Progenitor cell of endocrine pancreas (in vitro differentiated cells): ENCODE data around the gene CNDP1. TPM values are rescaled to one million over a fixed set of nuclear protein-coding genes. Genes with fewer than 3 reads are reported as not detected.

Source experiments
- DNase-seq: peaks from one replicate; pipeline ENCODE4 v3.0.0; 2021; ENCODE audit warnings: low spot score; ENCODE audit not compliant: unreplicated experiment
- H3K27ac Mint-ChIP-seq: 2 replicates; pipeline ENCODE4 v1.8.0; 2021; ENCODE audit warnings: mild to moderate bottlenecking, moderate library complexity, mixed read lengths
- H3K27me3 Mint-ChIP-seq: 2 replicates; pipeline ENCODE4 v1.8.0; 2021; ENCODE audit warnings: mixed read lengths
- H3K36me3 Mint-ChIP-seq: 2 replicates; pipeline ENCODE4 v1.8.0; 2022; ENCODE audit warnings: mixed read lengths; ENCODE audit not compliant: insufficient read depth
- H3K4me1 Mint-ChIP-seq: 2 replicates; pipeline ENCODE4 v1.8.0; 2021; ENCODE audit warnings: low read depth, mixed read lengths
- H3K4me3 Mint-ChIP-seq: 2 replicates; pipeline ENCODE4 v1.8.0; 2021; ENCODE audit warnings: low read depth, mild to moderate bottlenecking, moderate library complexity, mixed read lengths
- H3K9me3 Mint-ChIP-seq: 2 replicates; pipeline ENCODE4 v1.8.0; 2021; ENCODE audit warnings: low read depth, mixed read lengths
- total RNA-seq: library from RNA; stranded (reverse); gene quantifications from 2 replicates; pipeline ENCODE4 v1.2.1, GENCODE V29; 2021
- TF ChIP-seq, protein P1 (sequence below): fragments of 200-600 bp; sonication (generic); IDR thresholded peaks from one replicate; pipeline ENCODE4 v1.5.0; 2021; ENCODE audit warnings: antibody characterized with exemption, mild to moderate bottlenecking; ENCODE audit not compliant: unreplicated experiment

CNDP1 gene
- total RNA-seq, 1 donor from 2014 or later: 0.38 TPM

DNA sequence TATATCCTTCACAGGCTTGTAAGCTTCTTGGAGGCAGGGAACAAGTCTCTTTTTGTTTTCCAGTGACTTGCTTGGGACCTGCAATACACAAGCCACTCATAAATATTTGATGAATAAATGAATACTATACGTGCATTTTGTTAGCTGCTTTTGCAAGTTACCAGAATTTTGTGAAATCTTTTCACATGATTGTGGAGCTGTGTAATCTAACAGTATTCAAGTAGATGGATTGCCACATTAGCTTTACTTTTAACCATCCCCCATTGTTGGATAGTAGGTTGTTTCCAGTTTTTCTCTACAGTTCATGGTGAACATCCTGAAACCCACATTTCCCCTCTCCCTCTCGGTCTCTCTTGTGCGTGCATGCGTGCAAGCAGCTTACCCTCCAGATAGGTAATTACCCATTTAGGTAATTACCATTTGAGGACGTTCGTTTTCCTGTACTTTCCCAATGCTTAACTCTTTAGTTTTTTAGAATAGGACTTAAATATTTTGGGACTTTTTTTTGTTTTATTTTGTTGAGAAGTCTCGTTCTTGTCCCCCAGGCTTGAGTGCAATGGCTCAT lies 75.8 kb downstream of the CNDP1 start:
- Mint-ChIP-seq H3K27me3 (no peaks in the 10 kb centered on the region), H3K4me1 (peaks cover 8% of the 10 kb centered on the region), H3K4me3 (no peak overlapping the region), H3K36me3 (no peaks in the 10 kb centered on the region), H3K9me3 (no peaks in the 10 kb centered on the region), H3K27ac (no peak overlapping the region)
- DNase-seq: no peak
- TF ChIP-seq, protein P1, sequence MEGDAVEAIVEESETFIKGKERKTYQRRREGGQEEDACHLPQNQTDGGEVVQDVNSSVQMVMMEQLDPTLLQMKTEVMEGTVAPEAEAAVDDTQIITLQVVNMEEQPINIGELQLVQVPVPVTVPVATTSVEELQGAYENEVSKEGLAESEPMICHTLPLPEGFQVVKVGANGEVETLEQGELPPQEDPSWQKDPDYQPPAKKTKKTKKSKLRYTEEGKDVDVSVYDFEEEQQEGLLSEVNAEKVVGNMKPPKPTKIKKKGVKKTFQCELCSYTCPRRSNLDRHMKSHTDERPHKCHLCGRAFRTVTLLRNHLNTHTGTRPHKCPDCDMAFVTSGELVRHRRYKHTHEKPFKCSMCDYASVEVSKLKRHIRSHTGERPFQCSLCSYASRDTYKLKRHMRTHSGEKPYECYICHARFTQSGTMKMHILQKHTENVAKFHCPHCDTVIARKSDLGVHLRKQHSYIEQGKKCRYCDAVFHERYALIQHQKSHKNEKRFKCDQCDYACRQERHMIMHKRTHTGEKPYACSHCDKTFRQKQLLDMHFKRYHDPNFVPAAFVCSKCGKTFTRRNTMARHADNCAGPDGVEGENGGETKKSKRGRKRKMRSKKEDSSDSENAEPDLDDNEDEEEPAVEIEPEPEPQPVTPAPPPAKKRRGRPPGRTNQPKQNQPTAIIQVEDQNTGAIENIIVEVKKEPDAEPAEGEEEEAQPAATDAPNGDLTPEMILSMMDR: no peak

DNA sequence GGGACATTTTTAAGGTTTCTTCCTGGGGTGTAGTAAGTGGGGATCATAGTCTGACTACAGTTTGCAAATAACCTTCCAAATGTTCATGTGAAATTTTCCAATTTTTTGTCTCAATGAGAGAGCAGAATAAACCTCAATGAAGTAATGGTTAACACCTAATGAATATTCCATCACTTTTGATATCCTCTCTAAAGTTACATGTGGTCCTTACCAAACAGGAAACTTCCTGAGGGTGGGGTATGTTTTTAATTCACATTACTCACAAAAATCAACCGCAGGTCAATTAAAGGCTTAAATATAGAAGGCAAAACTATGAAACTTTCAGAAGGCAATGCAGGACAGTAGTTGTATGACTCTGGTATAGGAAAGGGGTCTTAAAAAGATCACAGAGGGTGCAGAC lies 76.6 kb downstream of the CNDP1 start:
- DNase-seq: no peak
- no peaks in the 10 kb centered on the region for H3K36me3 Mint-ChIP-seq
- H3K9me3 Mint-ChIP-seq: no peaks in the 10 kb centered on the region

DNA sequence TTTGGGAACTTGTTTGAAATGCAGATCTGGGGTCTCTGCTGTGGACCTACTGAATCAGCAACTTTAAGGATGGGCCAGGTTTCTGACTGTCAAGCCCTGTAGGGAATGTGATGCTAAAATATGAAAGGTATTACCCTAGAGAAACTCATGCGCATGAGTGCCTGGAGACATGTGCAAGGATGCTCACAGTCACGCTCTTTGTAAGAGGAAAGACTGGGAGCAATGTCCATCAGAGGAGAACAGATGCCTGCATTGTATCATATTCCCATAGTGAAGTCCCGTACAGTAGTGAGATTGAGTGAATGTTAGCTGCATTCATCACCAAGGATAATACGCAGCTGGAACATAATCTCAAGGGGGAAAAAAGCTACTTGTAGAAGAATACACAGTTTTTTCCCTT lies 77.5 kb downstream of the CNDP1 start:
- TF ChIP-seq, protein P1: no peak

More for the DNA sequence above, 76.6 kb downstream of the CNDP1 start:
- no peaks in the 10 kb centered on the region for H3K27me3 Mint-ChIP-seq
- no peak overlapping the region for H3K27ac Mint-ChIP-seq
- peaks cover 8% of the 10 kb centered on the region for H3K4me1 Mint-ChIP-seq
- TF ChIP-seq, protein P1: no peak
- H3K4me3 Mint-ChIP-seq: no peak overlapping the region

DNA sequence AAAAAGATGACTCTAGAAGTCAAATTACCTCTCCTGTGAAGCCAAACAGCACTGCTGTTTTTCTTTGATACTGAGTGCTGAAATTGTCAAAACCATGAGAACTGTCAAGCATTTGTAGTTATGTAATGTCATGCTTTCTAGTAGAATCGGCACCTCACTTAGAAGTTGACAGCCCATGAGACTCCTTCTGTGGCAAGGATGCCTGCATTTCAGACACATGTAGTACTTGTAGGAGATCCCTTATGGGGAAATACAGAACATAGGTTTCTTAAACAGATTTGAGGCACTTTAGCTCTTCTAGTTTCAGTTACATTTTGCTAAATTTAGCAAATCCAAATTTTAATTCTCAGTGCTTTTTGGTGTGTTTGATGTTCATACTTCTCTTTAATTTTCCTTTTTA lies 79.1 kb downstream of the CNDP1 start:
- Mint-ChIP-seq H3K4me1 (peaks cover 8% of the 10 kb centered on the region), H3K9me3 (no peaks in the 10 kb centered on the region), H3K36me3 (no peaks in the 10 kb centered on the region), H3K4me3 (no peak overlapping the region), H3K27me3 (no peaks in the 10 kb centered on the region), H3K27ac (no peak overlapping the region)
- TF ChIP-seq, protein P1: no peak
- DNase-seq: no peak

More for the DNA sequence above, 77.5 kb downstream of the CNDP1 start:
- DNase-seq: no peak
- Mint-ChIP-seq H3K36me3 (no peaks in the 10 kb centered on the region), H3K27ac (no peak overlapping the region), H3K4me3 (no peak overlapping the region), H3K4me1 (peaks cover 8% of the 10 kb centered on the region), H3K27me3 (no peaks in the 10 kb centered on the region), H3K9me3 (no peaks in the 10 kb centered on the region)

DNA sequence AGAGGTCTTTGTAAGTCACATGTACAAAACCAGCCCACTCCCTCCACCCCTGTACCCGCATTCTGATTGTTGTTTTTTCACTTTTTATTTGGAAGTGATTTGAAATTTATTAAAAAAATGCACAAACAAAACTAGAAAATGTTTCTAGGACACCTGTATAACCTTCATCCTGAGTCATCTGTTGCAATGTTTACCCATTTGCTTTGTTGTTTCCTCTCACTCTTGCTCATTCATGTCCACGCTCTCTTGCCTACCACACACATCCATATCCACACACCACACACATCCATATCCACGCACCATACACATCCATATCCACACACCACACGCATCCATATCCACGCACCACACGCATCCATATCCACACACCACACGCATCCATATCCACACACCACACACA lies 82.2 kb downstream of the CNDP1 start:
- H3K4me3 Mint-ChIP-seq: no peak overlapping the region
- DNase-seq: no peak
- no peaks in the 10 kb centered on the region for H3K4me1 Mint-ChIP-seq
- H3K9me3 Mint-ChIP-seq: no peaks in the 10 kb centered on the region
- TF ChIP-seq, protein P1: no peak
- H3K27ac Mint-ChIP-seq: no peak overlapping the region
- no peaks in the 10 kb centered on the region for H3K27me3 Mint-ChIP-seq
- no peaks in the 10 kb centered on the region for H3K36me3 Mint-ChIP-seq
